GM21390 (cell line): ENCODE data around the gene ARFGEF3.
"Not testable (repeated sequence)": the region's sequence is repeated elsewhere in the genome, so short reads cannot be mapped to it uniquely, and the experiment has no call there.

ENCODE experiments used
- ATAC-seq: cut with Tn5 transposase; IDR thresholded peaks from one replicate; pipeline ENCODE4 v1.9.1; 2021; ENCODE audit not compliant: unreplicated experiment

Gene ARFGEF3

DNA sequence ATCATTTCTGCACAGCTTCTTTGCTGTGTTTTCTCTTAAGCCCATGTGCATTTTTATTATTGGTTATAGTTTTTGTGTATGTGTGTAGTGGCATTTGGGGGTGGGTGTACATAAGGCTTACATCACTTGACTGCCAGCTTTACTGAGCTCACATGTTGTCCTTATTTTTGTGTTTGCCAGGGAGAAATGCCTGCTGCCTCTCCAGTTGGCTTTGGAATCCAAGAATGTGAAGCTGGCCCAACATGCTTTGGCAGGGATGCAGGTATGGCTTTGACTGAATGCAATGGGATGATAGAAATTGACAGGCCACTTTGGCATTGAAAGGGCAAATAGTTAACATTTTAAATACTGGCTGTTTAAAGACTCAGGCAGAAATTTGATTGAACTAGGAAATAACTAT lies 45.1 kb downstream of the ARFGEF3 start:
- no peak for ATAC-seq

DNA sequence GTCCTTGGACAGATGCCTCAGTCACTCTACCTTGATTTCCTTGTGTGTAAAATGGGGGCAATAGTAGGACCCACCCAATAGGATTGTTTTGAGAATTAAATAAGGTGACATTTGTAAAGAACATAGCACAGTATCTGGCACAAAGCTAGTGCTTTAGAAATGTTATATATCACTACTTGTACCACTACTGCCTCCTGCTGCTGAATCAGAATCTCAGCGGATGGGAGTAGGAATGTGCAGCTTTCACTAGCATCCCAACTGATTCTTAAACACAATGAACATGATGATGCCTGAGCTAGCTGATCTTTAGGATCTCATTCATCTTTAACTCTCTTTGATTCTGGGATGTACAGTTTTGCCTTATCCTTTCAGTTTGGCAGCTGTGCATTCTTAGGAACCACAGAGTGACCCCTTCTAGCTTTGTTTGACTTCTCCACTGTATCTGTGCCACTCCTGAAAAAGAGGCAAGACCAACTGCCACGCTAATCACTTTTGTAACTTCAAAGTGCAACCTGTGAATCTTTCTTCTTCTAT lies 49.4 kb downstream of the ARFGEF3 start:
- no peak for ATAC-seq

DNA sequence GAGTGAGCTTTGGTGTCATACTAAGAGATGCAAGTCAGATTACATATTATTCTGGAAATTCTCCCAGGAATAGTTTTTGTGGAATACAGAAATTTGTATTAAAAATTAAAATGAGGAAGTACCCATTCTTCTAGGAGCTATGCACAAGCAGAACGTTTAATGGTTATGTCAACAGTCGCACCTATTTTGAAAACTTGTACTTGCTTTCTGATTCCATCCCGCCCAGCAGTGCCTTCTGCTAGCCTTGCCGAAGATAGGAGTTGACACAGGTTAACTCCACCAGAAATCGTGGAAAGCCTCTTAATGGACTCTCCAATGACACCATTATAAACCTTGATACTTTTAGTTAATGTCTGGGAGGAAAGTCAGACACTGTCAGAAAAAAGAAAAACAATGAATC lies 49.9 kb downstream of the ARFGEF3 start:
- ATAC-seq: no peak

DNA sequence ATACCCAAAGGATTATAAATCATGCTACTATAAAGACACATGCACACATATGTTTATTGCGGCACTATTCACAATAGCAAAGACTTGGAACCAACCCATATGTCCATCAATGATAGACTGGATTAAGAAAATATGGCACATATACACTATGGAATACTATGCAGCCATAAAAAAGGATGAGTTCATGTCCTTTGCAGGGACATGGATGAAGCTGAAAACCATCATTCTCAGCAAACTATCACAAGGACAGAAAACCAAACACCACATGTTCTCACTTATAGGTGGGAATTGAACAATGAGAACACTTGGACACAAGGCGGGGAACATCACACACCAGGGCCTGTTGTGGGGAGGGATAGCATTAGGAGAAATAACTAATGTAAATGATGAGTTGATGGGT lies 50.8 kb downstream of the ARFGEF3 start:
- not testable (repeated sequence) for ATAC-seq

DNA sequence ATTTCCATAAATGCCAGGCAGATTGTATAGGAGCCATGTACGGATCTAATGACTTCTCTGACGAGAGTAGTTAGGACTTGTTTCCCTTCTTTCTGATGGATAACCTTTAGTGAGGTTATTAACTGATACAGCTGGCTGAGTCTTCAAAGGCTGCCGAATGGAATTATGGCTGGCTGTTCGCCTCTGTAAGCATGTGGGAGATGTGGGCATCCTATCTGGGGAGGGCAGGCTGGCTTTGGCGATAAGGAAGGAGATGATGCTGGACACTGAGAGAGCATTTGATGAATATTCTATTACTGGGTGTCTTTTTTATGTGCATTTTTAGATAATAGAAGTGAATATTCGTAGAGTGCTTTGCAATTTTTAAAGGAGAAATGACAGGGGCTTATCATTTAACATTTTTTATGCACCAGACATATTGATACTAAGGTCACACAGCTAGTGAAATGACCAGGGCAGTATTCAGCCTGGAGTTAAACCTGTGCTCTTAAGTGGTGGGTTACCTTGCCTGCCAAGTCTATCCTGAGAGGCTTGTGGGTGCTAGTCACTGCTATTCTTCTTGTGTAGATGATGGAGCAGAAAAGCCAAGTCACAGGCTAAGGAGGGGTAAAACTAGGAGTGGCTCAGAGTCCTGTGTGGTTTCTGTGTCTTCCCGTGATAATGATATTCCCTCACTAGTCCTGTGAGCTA lies 53.5 kb downstream of the ARFGEF3 start:
- ATAC-seq: no peak

DNA sequence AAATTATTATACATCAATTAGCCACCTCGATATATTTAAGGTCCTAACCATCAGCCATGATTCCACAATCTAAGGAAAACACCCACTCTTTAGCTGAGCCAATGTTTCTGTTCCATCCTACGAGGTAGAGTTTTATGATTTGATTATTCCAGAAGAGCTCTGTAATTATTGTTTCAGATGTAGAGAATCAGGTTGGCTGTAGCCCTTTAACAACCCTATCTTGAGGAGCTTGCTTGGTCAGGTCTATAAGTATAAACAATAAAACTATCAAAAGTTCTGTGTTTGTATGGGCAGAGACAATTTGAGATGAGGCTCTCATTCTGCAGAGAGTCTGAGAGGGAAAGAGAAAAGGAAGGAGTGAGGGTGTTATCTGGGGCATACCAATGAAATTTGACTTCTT lies 56.7 kb downstream of the ARFGEF3 start, which contains the start of gene PBOV1:
Gene PBOV1 (minus strand): TSS at position 43 of the 400 bp plus-strand sequence. CDS start 96 bp downstream, outside the sequence.
- no peak for ATAC-seq

DNA sequence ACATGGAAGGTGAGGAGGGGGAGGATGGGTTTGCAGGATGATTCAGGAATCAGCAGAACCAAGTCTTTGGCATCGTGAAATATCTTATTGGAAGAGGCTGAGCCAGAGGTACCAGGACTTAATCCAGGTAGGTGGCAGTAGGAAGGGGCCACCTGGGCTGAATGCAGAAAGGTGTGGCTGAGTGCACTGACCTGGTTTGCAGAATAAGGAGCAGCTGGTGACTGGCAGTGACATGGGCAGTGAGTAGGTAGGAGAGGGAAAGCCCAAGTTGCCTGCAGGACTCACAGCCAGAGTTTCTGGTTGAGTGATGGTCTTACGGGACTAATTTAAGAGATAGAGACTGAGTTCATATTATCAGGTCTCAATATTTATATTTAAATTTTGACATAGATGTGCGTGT lies 57.7 kb downstream of the ARFGEF3 start:
- ATAC-seq: no peak

DNA sequence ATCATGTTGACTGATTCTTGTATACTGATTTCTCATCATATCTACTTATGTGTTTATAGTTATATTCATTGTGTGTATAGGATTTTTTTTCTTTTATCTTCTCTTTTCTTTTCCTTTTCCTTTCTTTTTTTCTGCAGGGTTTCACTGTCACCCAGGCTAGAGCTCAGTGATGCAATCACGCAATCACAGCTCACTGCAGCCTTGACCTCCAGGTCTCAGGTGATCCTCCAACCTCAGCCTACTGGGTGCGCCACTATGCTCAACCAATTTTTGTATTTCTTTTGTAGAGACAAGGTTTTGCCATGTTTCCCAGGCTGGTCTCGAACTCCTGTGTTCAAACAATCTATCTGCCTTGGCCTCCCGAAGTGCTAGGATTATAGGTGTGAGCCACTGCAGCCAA lies 58.2 kb downstream of the ARFGEF3 start:
- no peak for ATAC-seq

DNA sequence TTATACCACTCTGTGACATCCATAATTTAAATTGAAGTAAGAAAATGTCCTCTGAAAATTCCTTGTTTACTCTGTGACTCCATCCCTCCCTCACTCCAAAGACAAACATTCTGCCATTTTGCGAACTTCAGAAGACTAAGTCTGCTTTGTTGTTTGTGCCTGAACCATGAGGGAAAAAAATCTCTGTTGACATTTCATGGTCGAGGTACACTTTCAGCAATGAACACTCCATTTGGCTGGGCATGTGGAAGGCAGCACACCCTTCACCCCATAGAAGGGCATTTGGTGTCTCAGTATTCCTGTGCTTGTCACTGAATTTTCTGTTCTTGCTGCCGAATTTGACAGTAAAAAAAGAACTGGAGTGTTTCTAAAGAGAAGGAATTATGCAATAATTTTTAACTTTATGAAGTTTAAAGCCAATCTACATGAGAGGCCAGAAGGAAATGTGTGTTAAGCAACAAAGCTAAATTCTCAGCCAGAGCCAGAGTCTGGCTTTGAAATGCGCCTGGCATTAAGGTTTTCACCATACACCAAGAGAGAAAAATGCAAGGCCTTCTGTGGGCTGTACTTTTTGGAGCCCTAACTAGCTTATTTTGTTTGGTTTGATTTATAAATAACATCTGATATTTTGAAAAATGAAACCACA lies 61.3 kb downstream of the ARFGEF3 start:
- no peak for ATAC-seq

DNA sequence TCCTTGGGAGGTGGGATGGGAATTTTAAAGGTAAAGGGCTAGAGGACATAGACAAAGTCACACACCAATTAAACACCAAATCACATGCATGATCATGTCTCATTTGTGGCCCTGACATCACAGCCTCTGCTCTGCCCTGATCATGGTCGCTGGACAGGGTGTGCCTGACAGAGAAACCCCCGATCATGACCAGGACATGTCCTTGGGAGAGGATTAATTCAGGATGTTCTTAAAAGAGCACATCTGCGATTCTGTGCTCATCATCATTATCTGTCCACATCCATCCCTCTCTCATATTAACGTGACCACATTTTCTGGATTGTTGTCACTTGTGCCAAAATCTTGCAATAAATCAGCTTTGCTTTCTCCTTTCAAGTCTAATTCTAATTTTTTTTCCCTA lies 64.2 kb downstream of the ARFGEF3 start:
- ATAC-seq: no peak

DNA sequence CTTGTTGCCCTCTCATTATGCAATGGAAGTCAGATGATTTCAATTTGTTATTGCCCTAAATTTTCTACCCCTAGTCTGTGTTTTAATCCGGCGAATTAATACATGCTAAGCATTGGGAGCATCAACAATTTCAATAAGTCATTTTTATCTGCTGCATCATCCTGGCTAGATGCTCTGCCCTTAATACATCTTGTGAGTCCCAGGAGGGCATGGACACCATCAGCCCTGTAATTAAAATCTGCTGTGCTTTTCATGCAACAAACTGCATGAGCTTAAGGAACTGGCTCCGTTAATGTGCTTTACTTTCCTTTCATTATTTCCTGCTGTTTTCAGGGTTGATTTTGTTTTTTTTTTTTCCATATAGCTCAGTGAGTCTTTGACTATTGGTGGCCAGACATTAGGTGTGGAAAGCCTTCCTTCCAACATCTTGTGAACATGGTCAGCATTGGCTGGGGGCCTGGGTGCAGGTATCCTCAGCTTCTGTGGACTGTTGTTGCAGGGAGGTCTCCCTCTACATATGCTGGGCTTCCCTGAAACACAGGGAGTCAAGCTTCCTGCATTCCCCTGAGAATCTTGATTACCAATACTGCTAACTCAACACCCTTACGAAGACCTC lies 65.1 kb downstream of the ARFGEF3 start:
- no peak for ATAC-seq

DNA sequence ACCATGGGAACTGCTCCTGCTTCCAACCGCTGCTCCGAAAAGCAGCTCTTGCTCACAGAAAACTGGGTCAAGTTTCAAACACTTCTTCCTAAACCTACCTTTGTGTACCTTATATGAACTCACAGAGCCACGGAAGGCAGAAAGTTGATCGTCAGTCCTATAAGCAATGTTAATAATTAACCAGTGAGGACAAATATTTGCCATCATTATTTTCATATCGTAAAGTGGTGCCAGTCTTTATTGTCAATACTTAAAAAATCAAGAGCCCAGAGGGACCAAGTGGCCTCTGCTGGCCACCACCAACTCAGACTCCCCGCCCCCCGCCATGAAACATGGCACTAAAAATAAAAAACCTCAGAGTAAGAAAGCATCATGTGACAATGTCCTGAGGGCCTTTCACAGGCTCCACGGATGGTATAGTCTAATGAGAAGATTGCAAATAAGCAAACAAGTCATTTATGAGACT lies 65.6 kb downstream of the ARFGEF3 start:
- ATAC-seq: no peak

DNA sequence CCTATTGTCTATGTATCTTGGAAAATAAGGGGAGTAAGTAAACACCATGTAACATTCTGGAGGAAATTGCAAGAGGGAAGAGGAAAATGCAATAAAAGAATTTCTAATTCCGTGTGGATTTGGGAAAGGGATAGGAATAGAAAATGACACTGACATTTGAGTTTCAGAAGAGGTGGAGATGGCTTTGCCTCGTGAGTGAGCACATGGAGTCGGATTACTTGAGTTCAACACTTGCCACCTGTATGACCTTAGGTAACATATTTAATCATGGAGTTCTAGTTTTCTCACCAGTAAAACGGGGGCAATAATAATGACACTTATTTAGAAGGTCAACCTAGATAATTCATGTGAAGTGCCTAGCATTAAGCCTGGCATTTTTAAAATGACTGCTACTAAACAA lies 67.3 kb downstream of the ARFGEF3 start:
- ATAC-seq: no peak

DNA sequence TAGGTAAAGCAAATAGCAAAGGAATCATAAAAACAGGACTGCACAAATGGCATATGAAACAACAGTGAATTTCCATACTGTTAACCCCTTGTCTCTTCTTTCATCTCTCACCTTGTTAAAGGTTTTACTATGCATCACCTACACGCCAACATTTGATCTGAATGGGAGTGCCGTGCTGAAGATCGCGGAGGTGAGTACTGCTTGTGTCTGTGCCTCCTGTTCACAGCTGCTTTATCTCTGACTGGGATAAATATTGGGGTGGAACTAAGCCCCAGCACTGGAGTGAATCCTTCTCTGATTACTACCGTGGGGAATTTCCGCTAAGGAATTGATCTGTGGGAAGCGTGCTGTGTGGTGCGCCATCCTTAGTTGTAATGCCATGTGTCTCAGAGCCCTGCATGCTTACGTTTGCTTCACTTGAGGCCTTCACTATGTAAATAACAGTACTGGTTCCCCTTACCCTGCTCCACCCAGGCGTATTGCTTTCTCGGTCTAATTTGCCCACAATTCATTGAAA lies 68.0 kb downstream of the ARFGEF3 start:
- ATAC-seq: no peak

DNA sequence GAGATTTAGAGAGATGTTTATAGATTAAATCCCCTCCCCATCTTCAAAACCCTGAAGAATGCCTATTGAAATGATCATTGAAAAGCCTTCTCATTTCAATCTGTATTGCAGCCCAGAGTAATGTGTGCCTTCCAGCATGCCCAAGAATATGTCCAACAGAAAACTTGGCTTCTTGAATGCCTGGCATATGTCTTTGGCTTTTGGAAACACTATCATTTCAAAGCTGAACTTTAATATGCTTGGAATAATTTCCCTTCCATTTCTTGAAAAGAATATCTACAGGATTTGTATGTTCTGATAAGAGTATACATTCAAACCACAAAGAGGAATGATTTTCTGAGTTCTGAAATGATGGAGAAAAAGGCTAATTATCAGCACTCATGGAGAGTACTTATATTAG lies 68.5 kb downstream of the ARFGEF3 start:
- ATAC-seq: no peak

DNA sequence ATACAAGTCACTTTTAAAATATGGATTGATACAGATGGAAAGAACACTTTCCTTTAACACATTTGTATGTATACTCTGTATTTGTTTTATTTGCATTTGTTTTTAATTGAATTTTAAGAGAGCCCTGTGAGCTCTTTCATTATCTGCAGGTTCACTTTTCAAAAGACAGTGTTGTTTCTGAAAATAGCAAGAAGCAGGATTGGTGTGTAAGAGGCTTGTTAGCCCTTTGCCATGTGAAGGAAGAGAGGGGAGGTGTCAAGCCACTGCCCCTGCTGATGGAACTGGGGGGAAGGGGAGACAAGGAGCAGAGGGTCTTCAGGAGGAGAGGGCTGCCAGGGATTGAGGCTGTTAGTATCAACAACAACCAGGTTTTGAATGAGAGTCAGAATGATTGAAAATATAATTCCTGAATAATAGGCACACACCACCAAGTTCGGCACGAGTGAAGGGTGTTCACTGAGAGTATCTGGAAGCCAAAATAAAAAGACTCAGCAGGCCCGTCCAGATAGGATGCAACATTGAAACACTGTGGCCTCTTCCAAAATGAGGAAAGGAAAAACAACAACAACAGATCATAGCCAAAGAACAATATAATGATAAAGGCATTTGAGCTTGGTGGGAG lies 69.1 kb downstream of the ARFGEF3 start:
- ATAC-seq: no peak

DNA sequence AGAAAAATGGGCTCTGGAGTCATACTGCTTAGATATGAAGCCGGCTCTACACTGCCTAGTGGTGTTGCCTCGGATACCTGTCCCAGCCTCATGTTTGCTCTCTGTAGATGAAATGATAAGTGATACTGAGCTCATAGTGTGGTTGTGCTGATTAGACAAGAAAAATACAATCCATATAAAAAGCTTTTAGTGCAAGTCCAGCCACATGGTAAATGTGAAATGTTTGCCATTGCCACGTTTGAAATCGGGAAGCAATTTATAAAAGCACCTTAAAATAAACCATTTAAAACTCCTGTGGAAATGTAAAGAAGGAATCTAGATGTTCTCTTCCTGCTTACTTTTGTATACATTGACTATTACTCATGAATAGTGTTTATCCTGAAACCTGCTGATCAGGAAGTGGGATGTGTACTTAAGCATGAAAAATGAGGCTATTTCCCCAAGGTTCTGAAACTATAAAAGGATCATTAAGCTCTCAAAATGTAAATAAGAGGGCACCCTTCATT lies 69.7 kb downstream of the ARFGEF3 start:
- no peak for ATAC-seq

DNA sequence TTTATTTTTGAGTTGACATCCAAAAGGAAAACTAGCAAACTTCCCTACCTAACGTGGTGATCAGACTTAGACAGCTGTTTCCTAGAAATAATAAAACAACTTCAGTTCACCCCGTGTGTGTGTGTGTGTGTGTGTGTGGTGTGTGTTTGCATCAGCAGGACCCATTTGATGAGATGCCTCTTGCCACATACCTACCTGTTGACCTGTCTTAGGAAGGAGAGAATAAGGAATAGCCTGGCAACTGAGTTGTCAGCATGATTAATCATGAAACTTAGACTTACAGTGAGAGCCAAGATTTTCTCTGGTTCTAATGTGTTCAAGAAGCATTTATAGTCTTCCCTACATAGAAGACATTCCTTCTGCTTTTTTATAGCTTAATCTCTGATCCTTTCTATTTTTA lies 72.6 kb downstream of the ARFGEF3 start:
- no peak for ATAC-seq

DNA sequence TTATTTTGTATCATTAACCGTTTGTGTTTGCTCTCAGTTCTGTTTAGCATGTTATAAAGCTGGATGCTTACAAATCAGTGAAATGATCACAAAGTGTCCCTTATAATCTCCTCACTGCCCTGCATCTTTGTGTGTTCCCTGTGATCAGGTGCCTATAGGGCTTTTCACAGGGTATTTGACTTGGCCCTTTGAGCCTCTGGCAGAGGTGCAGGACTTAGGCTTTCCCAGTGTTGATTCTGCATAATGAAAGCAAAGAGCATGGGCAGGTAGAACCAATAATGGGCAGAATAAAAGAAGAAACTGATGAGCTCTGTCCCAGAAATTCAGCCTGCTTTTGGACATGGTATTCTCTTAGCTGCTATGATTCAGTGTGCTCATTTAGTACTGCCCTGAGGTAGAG lies 73.5 kb downstream of the ARFGEF3 start:
- no peak for ATAC-seq

DNA sequence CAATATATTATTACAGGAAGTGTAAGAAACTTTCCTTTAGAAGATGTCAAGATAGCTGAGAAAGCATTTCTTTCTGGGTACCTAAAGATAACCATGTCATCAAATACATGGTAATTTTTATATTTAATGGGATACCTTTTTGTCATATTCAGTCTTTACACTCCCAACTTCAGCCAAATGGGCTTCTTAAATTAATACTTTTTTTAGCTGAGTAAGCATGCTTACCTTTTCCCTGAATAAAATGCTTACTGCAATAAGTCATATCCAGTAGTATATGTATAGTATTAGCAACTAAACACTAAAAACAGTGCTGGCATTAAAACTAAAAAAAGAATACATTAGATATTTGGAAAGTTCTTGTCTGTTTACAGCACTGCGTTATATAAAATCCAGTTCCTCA lies 74.0 kb downstream of the ARFGEF3 start:
- no peak for ATAC-seq

DNA sequence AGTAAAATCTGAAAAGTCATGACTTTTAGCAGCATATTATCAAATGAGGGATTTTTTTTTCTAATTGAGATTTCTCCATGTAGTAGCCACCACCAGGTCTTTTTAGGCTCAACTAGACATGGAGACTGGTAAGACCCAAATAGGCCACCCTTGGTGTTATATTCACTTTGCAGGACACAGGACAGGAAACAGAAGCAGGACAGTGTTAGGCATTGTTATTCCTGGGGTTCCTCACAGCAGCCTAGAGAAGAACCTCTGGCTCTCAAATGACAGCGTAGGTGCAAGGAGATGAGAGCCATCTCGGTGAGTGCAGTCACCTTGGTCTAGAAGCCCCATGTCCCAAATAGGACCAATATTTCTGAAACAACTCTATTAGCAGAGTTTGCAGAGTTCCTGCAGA lies 75.7 kb downstream of the ARFGEF3 start:
- no peak for ATAC-seq
